ENCODE results near the gene MDK. TPM values are rescaled to one million over a fixed set of nuclear protein-coding genes. Genes with fewer than 3 reads are reported as not detected.
A peak's percentile ranks its signal among the peaks of the same experiment; 100 is the strongest.

The MDK gene
- total and polyA plus RNA-seq, 2 of the 13 experiments (the other 11 are each of a cell fraction or from before 2014, with no cell fraction given) = 312 to 407 TPM

DNA sequence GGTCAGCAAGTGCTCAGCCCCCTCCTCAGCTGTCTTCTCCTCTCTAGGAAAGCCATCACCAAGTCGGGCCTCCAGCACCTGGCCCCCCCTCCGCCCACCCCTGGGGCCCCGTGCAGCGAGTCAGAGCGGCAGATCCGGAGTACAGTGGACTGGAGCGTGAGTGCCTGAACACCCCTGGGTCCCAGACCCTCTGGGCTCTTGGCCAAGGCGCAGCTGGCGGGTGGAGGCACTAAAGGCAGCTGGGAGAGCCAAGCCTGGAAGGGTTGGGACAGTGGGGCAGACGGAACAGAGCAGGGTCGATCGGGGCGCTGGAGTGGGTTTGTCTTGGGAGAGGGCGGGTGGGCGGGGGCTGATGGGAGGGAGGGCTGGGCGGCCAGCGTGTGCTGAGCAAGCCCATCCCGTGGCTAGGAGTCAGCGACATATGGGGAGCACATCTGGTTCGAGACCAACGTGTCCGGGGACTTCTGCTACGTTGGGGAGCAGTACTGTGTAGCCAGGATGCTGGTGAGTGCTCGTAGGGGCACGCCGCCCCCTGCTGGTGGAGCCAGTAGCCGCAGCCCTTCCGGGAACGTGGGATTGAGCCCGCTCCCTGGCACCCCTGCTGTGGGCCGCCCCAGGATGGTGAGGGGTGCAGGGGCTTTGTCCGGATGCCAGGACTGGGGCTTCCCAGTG, 14.1 kb upstream of the MDK start (continued):
- TF ChIP-seq XRCC5 (optimal IDR thresholded peaks at IDR 0.05; ENCODE audit: low read length) (peak; percentile 36), ELF1 (CRISPR knock-in tag; IDR thresholded peaks at IDR 0.05) (peak; percentile 28; the same call in 1 of the 2 replicates), FOSL1 (CRISPR knock-in tag; IDR thresholded peaks at IDR 0.05; ENCODE audit: borderline replicate concordance) (no peak), ZSCAN25 (CRISPR knock-in tag; IDR thresholded peaks at IDR 0.05) (peak; percentile 76; the same call in 1 of the 2 replicates), ZNF737 (CRISPR knock-in tag; IDR thresholded peaks at IDR 0.05; ENCODE audit: borderline replicate concordance) (no peak), PRMT3 (CRISPR knock-in tag; IDR thresholded peaks at IDR 0.05; ENCODE audit: borderline replicate concordance, low read depth) (no peak), ZBTB7B (CRISPR knock-in tag; IDR thresholded peaks at IDR 0.05) (0 out of 2 replicates have a peak, but pooled peaks have one; percentile 30), NBN (conservative IDR thresholded peaks at IDR 0.05) (no peak), ZBTB38 (CRISPR knock-in tag; IDR thresholded peaks at IDR 0.05) (peak; percentile 60; the same call in 1 of the 2 replicates), TEAD3 (CRISPR knock-in tag; optimal IDR thresholded peaks at IDR 0.05; ENCODE audit: borderline replicate concordance) (peak; percentile 15), NFKB2 (CRISPR knock-in tag; IDR thresholded peaks at IDR 0.05; ENCODE audit: borderline replicate concordance) (peak; percentile 64; the same call in 1 of the 2 replicates), HNRNPLL (IDR thresholded peaks at IDR 0.05; ENCODE audit: low read depth, low read length, poor library complexity, severe bottlenecking) (peak; percentile 24), STAG1 (CRISPR knock-in tag; IDR thresholded peaks at IDR 0.05) (peak; percentile 65), ZNF335 (CRISPR knock-in tag; IDR thresholded peaks at IDR 0.05) (peak; percentile 92), MYC (CRISPR knock-in tag; IDR thresholded peaks at IDR 0.05; ENCODE audit: borderline replicate concordance) (peak; percentile 35; the same call in 1 of the 2 replicates)
- TF ChIP-seq, protein P1, sequence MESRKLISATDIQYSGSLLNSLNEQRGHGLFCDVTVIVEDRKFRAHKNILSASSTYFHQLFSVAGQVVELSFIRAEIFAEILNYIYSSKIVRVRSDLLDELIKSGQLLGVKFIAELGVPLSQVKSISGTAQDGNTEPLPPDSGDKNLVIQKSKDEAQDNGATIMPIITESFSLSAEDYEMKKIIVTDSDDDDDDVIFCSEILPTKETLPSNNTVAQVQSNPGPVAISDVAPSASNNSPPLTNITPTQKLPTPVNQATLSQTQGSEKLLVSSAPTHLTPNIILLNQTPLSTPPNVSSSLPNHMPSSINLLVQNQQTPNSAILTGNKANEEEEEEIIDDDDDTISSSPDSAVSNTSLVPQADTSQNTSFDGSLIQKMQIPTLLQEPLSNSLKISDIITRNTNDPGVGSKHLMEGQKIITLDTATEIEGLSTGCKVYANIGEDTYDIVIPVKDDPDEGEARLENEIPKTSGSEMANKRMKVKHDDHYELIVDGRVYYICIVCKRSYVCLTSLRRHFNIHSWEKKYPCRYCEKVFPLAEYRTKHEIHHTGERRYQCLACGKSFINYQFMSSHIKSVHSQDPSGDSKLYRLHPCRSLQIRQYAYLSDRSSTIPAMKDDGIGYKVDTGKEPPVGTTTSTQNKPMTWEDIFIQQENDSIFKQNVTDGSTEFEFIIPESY (CRISPR knock-in tag; IDR thresholded peaks at IDR 0.05) = peak; percentile 50; the same call in 1 of the 2 replicates
- TF ChIP-seq, protein P2, sequence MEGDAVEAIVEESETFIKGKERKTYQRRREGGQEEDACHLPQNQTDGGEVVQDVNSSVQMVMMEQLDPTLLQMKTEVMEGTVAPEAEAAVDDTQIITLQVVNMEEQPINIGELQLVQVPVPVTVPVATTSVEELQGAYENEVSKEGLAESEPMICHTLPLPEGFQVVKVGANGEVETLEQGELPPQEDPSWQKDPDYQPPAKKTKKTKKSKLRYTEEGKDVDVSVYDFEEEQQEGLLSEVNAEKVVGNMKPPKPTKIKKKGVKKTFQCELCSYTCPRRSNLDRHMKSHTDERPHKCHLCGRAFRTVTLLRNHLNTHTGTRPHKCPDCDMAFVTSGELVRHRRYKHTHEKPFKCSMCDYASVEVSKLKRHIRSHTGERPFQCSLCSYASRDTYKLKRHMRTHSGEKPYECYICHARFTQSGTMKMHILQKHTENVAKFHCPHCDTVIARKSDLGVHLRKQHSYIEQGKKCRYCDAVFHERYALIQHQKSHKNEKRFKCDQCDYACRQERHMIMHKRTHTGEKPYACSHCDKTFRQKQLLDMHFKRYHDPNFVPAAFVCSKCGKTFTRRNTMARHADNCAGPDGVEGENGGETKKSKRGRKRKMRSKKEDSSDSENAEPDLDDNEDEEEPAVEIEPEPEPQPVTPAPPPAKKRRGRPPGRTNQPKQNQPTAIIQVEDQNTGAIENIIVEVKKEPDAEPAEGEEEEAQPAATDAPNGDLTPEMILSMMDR (CRISPR knock-in tag; IDR thresholded peaks at IDR 0.05) = peak; percentile 89
- TF ChIP-seq, protein P3, sequence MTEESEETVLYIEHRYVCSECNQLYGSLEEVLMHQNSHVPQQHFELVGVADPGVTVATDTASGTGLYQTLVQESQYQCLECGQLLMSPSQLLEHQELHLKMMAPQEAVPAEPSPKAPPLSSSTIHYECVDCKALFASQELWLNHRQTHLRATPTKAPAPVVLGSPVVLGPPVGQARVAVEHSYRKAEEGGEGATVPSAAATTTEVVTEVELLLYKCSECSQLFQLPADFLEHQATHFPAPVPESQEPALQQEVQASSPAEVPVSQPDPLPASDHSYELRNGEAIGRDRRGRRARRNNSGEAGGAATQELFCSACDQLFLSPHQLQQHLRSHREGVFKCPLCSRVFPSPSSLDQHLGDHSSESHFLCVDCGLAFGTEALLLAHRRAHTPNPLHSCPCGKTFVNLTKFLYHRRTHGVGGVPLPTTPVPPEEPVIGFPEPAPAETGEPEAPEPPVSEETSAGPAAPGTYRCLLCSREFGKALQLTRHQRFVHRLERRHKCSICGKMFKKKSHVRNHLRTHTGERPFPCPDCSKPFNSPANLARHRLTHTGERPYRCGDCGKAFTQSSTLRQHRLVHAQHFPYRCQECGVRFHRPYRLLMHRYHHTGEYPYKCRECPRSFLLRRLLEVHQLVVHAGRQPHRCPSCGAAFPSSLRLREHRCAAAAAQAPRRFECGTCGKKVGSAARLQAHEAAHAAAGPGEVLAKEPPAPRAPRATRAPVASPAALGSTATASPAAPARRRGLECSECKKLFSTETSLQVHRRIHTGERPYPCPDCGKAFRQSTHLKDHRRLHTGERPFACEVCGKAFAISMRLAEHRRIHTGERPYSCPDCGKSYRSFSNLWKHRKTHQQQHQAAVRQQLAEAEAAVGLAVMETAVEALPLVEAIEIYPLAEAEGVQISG (CRISPR knock-in tag; IDR thresholded peaks at IDR 0.05) = peak; percentile 25; the same call in 1 of the 2 replicates

Measured in HepG2 (cell line).